Liver (tissue), 9 donors: Measurements from ENCODE around the gene EXOSC2. TPM values are rescaled to one million over a fixed set of nuclear protein-coding genes. Genes with fewer than 3 reads are reported as not detected.

ENCODE experiments used
- DNase-seq: peaks from one replicate; pipeline ENCODE4 v3.0.0-alpha.2; 2017; ENCODE audit warnings: low spot score
- H3K27ac ChIP-seq, 2 donors: one replicate each; pipeline ENCODE4 v1.7.0; 2013; ENCODE audit warnings: inconsistent platforms in 2 of 2, low read length in 2 of 2, control low read depth in 1 of 2, low read depth in 1 of 2, mild to moderate bottlenecking in 1 of 2
- H3K27me3 ChIP-seq, 4 donors: one replicate each; pipeline versions ENCODE4 v1.6.1 to v1.7.0; 2013; ENCODE audit warnings: low read length in 3 of 4, inconsistent platforms in 1 of 4, mild to moderate bottlenecking in 1 of 4, moderate library complexity in 1 of 4; ENCODE audit not compliant: control insufficient read depth in 4 of 4, insufficient read depth in 4 of 4
- H3K36me3 ChIP-seq, 4 donors: one replicate each; pipeline versions ENCODE4 v1.6.1 to v1.7.0; 2013; ENCODE audit warnings: low read length in 3 of 4, mild to moderate bottlenecking in 3 of 4, low read depth in 1 of 4, moderate library complexity in 1 of 4; ENCODE audit not compliant: control insufficient read depth in 4 of 4, insufficient read depth in 3 of 4
- H3K4me1 ChIP-seq, 4 donors: one replicate each; pipeline versions ENCODE4 v1.6.1 to v1.7.0; 2013; ENCODE audit warnings: low read length in 3 of 4, mild to moderate bottlenecking in 3 of 4, moderate library complexity in 1 of 4; ENCODE audit not compliant: control insufficient read depth in 4 of 4, insufficient read depth in 4 of 4
- H3K4me3 ChIP-seq, 3 donors: one replicate each; pipeline versions ENCODE4 v1.6.1 to v1.7.0; 2013; ENCODE audit warnings: low read length in 3 of 3, control low read depth in 1 of 3, low read depth in 1 of 3, mild to moderate bottlenecking in 1 of 3
- H3K9ac ChIP-seq, 2 donors: one replicate each; pipeline ENCODE4 v1.7.0; 2013; ENCODE audit warnings: low read length in 2 of 2, mild to moderate bottlenecking in 2 of 2, moderate library complexity in 2 of 2, control low read depth in 1 of 2, low read depth in 1 of 2
- H3K9me3 ChIP-seq, 4 donors: one replicate each; pipeline versions ENCODE4 v1.6.1 to v1.7.0; 2013; ENCODE audit warnings: low read length in 3 of 4; ENCODE audit not compliant: control insufficient read depth in 4 of 4
- FOXA1 ChIP-seq: IDR thresholded peaks from 2 replicates; pipeline ENCODE4 v1.6.1; 2016; ENCODE audit warnings: antibody characterized with exemption
- FOXA2 ChIP-seq: IDR thresholded peaks from 2 replicates; pipeline ENCODE4 v1.6.1; 2016; ENCODE audit warnings: antibody characterized with exemption
- GABPA ChIP-seq, 2 donors: IDR thresholded peaks in 1 of 2; conservative IDR thresholded peaks in 1 of 2; 2 replicates each; pipeline ENCODE4 v1.6.1; 2016; ENCODE audit warnings: antibody characterized with exemption in 2 of 2, mild to moderate bottlenecking in 1 of 2, moderate library complexity in 1 of 2
- HNF4A ChIP-seq, 2 donors: conservative IDR thresholded peaks; 2 replicates each; pipeline ENCODE4 v1.6.1; 2016; ENCODE audit warnings: antibody characterized with exemption in 2 of 2, mild to moderate bottlenecking in 2 of 2
- HNF4G ChIP-seq: IDR thresholded peaks from 2 replicates; pipeline ENCODE4 v1.6.1; 2016; ENCODE audit warnings: antibody characterized with exemption
- JUND ChIP-seq, 2 donors: IDR thresholded peaks; 2 replicates each; pipeline ENCODE4 v1.6.1; 2016; ENCODE audit warnings: antibody characterized with exemption in 2 of 2
- NR2F2 ChIP-seq: IDR thresholded peaks from 2 replicates; pipeline ENCODE4 v1.6.1; 2016; ENCODE audit warnings: antibody characterized with exemption
- RAD21 ChIP-seq, 2 donors: IDR thresholded peaks; 2 replicates each; pipeline ENCODE4 v1.6.1; 2016; ENCODE audit warnings: antibody characterized with exemption in 2 of 2, mild to moderate bottlenecking in 2 of 2
- RXRA ChIP-seq, 2 donors: IDR thresholded peaks; 2 replicates each; pipeline ENCODE4 v1.6.1; 2017 to 2018; ENCODE audit warnings: antibody characterized with exemption in 2 of 2, mild to moderate bottlenecking in 1 of 2
- SP1 ChIP-seq: IDR thresholded peaks from 2 replicates; pipeline ENCODE4 v1.6.1; 2018; ENCODE audit warnings: antibody characterized with exemption, mild to moderate bottlenecking
- TAF1 ChIP-seq: conservative IDR thresholded peaks from 2 replicates; pipeline ENCODE4 v1.6.1; 2016; ENCODE audit warnings: antibody characterized with exemption, mild to moderate bottlenecking
- YY1 ChIP-seq: IDR thresholded peaks from 2 replicates; pipeline ENCODE4 v1.6.1; 2016; ENCODE audit warnings: antibody characterized with exemption, mild to moderate bottlenecking
- WGBS: extraction: QIAGEN DNeasy Blood & Tissue Kit; methylation state at CpG from one replicate; pipeline ENCODE4 v1.1.7; 2013; 5-methylcytosine and 5-hydroxymethylcytosine counted together
- polyA plus RNA-seq, 2 donors: library from polyadenylated mRNA; stranded (reverse) in 1 of 2; unstranded in 1 of 2; fragments of 200-250 nt in 1 of 2; fragments of >200 nt in 1 of 2; fragmentation: Nextera tagmentation in 1 of 2; extraction: Ambion mirVana in 1 of 2; gene quantifications; one replicate each; pipeline versions ENCODE4 v1.2.1 to v1.2.3, GENCODE V29; 2013 to 2015
- total RNA-seq, 2 donors: library from RNA; depleted of rRNA; stranded (reverse); fragments of >200 nt; gene quantifications; one replicate each; pipeline ENCODE4 v1.2.3, GENCODE V29; 2014
- TF ChIP-seq, protein P1 (sequence below): IDR thresholded peaks from 2 replicates; pipeline ENCODE4 v1.6.1; 2016; ENCODE audit warnings: antibody characterized with exemption, mild to moderate bottlenecking
- TF ChIP-seq, protein P2 (sequence below): IDR thresholded peaks from 2 replicates; pipeline ENCODE4 v1.6.1; 2016; ENCODE audit warnings: antibody characterized with exemption
- TF ChIP-seq, protein P3 (sequence below): IDR thresholded peaks from 2 replicates; pipeline ENCODE4 v1.6.1; 2016; ENCODE audit warnings: antibody characterized with exemption
- TF ChIP-seq, protein P4 (sequence below): fragments of 150-350 bp; IDR thresholded peaks from 2 replicates; pipeline ENCODE4 v1.5.1; 2017; ENCODE audit warnings: improper control_type of control experiment, low read depth, low read length; ENCODE audit not compliant: missing input control
- donor health status: healthy.
- donor health status: healthy.
- donor health status: healthy.
- donor health status: healthy.
- donor health status: healthy.

The EXOSC2 gene
- total and polyA plus RNA-seq, 4 donors: 7.6 to 21.2 (median 13.1) TPM

GRCh38 chr9:130699047-130699446 lies 5.5 kb downstream of the EXOSC2 start:
- Histone ChIP-seq H3K36me3 (peaks cover 9 to 53% (median 35%) of the 10 kb centered on the region in 4 donors), H3K4me3 (no peak overlapping the region), H3K27ac (no peak overlapping the region), H3K4me1 (peaks cover 2 to 23% (median 12%) of the 10 kb centered on the region in 4 donors), H3K27me3 (no peaks in the 10 kb centered on the region), H3K9me3 (no peaks in the 10 kb centered on the region), H3K9ac (no peak overlapping the region)
- TF ChIP-seq SP1: no peak
- no peak for TF ChIP-seq HNF4G
- TF ChIP-seq HNF4A (conservative IDR thresholded peaks at IDR 0.05): no peak
- no peak for TF ChIP-seq FOXA1
- TF ChIP-seq YY1: no peak
- TF ChIP-seq RAD21 (IDR thresholded peaks at IDR 0.05): no peak
- no peak for TF ChIP-seq GABPA (IDR thresholded peaks at IDR 0.05 in 1 of 2, conservative IDR thresholded peaks at IDR 0.05 in 1 of 2)
- no peak for TF ChIP-seq RXRA (IDR thresholded peaks at IDR 0.05)
- TF ChIP-seq JUND (IDR thresholded peaks at IDR 0.05): no peak
- no peak for DNase-seq
- WGBS: 90% methylated on average over 2 of the region's 2 CpGs

DNA sequence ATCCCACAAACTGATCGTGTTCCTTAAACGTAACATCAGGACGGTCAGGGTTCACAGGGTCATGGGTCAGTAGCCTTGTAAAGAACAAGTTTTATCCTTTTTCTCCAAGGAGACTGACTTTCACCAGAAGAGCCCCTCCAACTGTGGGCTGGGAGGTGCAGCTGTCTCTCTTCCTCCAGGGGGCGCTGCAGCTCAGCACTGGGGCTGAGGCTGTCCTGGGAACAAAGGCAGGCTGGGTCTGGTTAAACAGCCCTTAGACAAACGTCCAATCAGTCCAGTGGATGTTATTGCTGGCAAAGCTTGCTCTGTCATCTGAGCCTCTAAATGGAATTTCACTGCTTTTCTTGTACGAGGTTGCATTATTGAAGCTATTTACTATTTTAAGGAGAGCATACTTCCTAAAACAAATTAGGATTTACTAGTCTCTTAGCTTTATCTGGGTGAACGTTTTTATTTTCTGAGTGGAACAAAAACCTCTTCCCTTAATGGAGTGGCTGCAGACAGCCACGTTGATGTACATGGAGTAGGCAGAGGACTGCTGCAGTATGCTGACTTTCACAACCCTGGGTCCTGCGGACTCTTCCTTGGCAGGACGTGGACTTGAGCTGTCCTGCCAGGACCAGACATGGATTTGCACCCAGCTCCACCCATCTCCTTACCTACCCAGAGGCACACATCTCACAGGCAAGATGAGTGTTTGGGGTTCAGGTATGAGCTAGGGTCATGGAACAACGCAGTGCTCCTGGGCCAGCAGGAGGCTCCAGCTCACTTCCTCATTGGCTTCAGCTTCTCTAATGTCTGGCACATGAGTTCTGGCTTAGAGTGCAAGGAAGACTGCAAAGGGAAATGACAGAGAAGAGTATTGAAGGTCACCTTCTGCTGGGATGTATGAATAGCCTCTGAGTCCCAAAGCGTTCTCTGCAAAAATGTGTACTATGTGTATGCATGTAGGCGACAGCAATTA lies 7.8 kb downstream of the EXOSC2 start:
- 63% methylated on average over 13 of the region's 13 CpGs for WGBS
- Histone ChIP-seq H3K36me3 (peaks cover 9 to 58% (median 38%) of the 10 kb centered on the region in 4 donors), H3K9me3 (no peaks in the 10 kb centered on the region), H3K4me1 (peaks cover 2 to 10% (median 6%) of the 10 kb centered on the region in 4 donors), H3K9ac (no peak overlapping the region), H3K27ac (no peak overlapping the region), H3K4me3 (no peak overlapping the region), H3K27me3 (no peaks in the 10 kb centered on the region)
- TF ChIP-seq RXRA (IDR thresholded peaks at IDR 0.05) (no peak), YY1 (no peak), FOXA2 (no peak), GABPA (IDR thresholded peaks at IDR 0.05 in 1 of 2, conservative IDR thresholded peaks at IDR 0.05 in 1 of 2) (no peak), JUND (IDR thresholded peaks at IDR 0.05) (no peak), NR2F2 (no peak), RAD21 (IDR thresholded peaks at IDR 0.05) (peak; percentile 78 to 88), HNF4A (conservative IDR thresholded peaks at IDR 0.05) (no peak), TAF1 (no peak)
- TF ChIP-seq, protein P1, sequence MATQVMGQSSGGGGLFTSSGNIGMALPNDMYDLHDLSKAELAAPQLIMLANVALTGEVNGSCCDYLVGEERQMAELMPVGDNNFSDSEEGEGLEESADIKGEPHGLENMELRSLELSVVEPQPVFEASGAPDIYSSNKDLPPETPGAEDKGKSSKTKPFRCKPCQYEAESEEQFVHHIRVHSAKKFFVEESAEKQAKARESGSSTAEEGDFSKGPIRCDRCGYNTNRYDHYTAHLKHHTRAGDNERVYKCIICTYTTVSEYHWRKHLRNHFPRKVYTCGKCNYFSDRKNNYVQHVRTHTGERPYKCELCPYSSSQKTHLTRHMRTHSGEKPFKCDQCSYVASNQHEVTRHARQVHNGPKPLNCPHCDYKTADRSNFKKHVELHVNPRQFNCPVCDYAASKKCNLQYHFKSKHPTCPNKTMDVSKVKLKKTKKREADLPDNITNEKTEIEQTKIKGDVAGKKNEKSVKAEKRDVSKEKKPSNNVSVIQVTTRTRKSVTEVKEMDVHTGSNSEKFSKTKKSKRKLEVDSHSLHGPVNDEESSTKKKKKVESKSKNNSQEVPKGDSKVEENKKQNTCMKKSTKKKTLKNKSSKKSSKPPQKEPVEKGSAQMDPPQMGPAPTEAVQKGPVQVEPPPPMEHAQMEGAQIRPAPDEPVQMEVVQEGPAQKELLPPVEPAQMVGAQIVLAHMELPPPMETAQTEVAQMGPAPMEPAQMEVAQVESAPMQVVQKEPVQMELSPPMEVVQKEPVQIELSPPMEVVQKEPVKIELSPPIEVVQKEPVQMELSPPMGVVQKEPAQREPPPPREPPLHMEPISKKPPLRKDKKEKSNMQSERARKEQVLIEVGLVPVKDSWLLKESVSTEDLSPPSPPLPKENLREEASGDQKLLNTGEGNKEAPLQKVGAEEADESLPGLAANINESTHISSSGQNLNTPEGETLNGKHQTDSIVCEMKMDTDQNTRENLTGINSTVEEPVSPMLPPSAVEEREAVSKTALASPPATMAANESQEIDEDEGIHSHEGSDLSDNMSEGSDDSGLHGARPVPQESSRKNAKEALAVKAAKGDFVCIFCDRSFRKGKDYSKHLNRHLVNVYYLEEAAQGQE: no peak
- TF ChIP-seq, protein P2, sequence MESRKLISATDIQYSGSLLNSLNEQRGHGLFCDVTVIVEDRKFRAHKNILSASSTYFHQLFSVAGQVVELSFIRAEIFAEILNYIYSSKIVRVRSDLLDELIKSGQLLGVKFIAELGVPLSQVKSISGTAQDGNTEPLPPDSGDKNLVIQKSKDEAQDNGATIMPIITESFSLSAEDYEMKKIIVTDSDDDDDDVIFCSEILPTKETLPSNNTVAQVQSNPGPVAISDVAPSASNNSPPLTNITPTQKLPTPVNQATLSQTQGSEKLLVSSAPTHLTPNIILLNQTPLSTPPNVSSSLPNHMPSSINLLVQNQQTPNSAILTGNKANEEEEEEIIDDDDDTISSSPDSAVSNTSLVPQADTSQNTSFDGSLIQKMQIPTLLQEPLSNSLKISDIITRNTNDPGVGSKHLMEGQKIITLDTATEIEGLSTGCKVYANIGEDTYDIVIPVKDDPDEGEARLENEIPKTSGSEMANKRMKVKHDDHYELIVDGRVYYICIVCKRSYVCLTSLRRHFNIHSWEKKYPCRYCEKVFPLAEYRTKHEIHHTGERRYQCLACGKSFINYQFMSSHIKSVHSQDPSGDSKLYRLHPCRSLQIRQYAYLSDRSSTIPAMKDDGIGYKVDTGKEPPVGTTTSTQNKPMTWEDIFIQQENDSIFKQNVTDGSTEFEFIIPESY: no peak
- TF ChIP-seq, protein P3, sequence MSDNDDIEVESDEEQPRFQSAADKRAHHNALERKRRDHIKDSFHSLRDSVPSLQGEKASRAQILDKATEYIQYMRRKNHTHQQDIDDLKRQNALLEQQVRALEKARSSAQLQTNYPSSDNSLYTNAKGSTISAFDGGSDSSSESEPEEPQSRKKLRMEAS: no peak
- TF ChIP-seq, protein P4, sequence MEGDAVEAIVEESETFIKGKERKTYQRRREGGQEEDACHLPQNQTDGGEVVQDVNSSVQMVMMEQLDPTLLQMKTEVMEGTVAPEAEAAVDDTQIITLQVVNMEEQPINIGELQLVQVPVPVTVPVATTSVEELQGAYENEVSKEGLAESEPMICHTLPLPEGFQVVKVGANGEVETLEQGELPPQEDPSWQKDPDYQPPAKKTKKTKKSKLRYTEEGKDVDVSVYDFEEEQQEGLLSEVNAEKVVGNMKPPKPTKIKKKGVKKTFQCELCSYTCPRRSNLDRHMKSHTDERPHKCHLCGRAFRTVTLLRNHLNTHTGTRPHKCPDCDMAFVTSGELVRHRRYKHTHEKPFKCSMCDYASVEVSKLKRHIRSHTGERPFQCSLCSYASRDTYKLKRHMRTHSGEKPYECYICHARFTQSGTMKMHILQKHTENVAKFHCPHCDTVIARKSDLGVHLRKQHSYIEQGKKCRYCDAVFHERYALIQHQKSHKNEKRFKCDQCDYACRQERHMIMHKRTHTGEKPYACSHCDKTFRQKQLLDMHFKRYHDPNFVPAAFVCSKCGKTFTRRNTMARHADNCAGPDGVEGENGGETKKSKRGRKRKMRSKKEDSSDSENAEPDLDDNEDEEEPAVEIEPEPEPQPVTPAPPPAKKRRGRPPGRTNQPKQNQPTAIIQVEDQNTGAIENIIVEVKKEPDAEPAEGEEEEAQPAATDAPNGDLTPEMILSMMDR: peak; percentile 63
- peak; percentile 79 for DNase-seq
